GM21619 (cell line): ENCODE data around the gene CCDC12.

ENCODE experiments used
- ATAC-seq: cut with Tn5 transposase; IDR thresholded peaks from one replicate; pipeline ENCODE4 v1.9.1; 2021; ENCODE audit not compliant: unreplicated experiment

CCDC12 gene

DNA sequence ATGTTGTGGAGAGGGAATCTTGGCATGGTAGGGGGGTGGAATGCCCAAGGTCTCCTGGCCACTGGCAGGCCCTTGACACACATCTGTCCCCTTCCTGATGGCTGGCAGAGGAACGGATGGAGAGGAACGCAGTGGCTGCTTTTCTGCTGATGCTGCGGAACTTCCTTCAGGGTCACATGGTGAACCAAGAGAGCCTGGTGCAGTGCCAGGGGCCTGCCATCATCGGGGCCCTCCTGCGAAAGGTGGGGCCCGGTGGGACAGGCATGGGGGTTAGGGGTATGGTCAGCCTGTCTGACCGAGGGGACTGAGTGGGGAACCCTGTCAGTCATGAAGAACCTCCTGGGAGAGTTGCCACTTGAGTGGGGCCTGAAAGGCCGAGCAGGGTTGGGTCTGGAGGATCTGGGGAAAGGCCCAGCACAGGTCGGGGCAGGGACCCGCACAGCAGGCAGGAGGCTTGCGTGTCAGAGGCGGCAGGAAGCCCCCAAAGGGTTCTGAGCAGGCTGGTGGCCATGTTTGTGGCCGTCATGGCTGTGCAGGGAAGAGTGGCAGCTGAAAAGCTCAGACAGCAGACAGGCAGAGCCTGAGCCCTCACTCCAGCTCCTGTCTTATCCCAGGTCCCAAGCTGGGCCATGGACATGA lies 21.0 kb upstream of the CCDC12 start:
- ATAC-seq, result no peak

DNA sequence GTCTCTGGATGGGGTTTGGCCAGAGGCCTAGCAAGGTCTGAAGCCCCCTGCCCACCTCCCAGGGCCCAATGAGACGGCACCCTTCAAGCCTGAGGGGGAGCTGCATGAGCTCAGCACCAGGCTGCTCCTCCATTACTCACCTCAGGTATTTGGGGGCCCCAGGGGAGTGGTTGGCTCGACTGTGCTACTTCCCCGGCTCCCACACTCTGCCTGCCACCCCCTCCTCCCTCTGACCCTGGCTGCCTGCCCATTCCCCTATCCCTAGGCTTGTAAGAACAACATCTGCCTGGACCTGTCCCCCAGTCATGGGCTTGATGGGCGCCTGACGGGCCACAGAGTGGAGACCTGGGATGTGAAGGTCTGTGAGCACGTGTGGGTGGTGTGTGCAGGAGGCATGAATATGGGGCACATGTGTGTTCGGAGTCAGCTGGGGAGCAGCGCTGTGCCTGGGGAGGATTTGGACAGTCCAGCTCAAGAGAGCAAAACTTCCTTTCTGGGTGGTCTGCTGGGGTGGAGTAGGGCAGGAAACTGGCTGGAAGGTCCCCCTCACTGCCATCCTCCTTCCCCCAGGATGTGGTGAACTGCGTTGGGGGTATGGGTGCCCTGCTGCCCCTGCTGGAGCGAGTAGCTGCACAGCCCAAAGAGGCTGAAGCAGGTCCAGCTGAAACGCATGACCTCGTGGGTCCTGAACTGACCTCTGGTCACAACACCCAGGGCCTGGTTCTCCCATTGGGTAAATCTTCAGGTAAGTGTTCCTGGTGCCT lies 20.3 kb upstream of the CCDC12 start:
- no peak for ATAC-seq

DNA sequence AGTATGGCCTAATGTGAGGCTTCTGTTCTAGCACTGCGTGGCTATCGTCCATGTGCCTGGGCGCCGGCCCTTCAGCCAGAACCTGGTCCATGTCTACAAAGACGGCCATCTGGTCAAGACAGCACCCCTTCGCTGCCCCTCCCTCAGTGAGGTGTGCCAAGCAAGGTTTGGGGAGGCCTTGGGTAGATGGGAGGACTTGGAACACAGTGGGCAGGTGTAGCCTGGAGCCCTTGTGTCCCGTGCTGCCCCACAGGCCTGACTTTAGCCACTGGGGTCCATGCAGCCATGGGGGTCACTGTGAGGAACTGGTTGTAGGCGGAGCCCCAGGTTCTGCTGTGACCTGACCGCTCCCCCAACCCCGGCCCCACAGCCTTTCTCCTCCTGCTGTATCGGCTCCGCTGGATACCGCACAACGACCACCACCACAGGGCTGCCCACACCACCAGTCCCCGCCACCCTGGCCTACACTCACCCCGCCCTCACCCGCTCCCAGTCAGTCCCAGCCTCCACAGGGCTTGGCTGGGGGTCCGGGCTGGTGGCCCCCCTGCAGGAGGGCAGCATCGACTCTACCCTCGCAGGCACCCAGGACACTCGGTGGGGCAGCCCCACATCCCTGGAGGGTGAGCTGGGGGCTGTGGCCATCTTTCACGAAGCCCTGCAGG lies 19.5 kb upstream of the CCDC12 start:
- no peak for ATAC-seq

DNA sequence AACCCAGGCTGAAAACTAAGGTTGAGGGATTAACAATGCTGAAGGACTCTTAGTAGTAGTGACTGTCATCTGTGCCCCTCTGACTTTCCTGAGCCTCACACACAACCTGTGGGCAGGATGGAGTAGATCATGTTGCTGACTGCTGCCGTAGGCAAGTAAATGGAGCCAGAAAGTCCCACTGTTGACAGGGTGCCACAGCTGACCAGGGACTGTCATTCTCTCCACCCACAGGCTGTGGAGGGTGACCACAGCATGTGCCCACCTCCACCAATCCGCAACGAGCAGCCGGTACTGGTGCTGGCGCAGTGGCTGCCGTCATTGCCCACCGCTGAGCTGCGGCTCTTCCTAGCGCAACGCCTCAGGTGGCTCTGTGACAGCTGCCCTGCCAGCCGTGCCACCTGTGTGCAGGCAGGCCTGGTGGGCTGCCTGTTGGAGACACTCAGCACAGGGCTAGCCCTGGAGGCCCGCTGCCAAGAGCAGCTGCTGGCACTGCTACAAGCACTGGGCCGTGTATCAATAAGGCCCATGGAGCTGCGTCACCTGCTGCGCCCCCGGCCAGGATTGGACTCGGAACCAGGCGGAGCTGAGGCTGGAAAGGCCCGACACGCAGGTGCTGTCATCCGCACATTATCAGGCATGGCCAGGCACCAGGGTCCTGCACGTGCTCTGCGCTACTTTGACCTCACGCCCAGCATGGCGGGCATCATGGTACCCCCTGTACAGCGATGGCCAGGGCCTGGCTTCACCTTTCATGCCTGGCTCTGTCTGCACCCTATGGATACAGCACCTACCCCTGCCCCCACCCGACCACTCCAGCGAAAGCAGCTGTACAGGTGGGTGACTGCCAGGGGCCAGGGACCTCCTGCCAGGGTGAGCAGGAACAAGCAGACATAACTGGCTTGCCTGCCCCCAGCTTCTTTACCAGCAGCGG lies 18.5 kb upstream of the CCDC12 start:
- no peak for ATAC-seq

DNA sequence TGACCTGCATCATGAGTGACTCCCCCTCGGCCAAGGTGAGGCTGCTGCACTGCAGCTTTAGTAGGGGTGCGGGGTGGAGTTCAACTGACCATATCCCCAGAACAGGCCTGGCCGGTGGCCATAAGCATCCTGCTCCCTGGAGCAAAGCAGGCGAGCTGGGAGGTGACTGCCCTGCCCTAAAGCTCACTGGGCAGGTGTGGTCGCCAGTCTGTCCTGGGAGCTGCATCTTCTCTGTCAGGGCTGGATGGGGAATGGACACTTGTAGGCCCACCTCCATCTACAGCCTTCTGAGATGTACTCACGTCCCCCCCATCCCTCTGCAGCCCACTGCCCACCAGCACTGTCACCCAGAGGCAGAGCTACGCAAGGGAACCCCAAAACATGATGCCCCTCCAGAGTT lies 17.4 kb upstream of the CCDC12 start:
- ATAC-seq, result no peak

DNA sequence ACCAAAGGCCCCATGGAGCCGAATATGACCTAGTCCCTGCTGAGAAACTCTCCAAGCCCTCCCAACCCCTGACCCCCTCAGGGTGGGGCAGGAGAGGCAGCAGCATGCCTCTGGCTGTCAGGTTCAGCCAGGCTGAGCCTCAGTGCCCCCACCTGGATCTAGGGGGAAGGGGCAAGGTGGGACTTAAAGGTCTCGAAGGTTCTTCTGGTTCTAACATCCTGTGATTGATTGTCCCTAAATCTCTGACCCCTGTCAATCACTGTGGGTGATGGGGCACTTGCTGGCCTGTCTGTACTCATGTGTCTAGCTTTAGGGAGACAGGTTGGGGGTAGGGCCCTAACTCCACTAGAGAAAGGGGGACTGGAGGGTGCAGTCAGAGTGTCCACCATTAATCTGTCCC lies 16.7 kb upstream of the CCDC12 start:
- ATAC-seq, result no peak

DNA sequence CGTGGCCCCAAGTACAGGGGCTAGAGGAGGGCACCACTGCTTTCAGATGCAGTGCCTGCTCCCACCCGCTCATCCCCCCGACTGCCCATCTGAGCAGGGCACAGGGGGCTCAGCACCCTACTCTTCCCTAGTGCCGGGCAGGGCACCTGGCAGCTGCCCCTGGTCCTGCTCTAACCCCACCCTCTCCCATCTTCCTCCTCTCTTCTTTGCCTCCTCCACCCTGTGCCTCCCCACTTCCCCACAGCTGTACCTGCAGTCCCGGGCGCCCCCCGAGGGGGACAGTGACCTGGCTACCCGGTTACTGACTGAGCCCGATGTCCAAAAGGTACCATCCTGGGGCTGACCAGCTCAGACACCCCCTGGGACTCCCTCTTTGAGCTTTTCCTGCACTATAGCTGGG lies 15.7 kb upstream of the CCDC12 start:
- ATAC-seq, result no peak

DNA sequence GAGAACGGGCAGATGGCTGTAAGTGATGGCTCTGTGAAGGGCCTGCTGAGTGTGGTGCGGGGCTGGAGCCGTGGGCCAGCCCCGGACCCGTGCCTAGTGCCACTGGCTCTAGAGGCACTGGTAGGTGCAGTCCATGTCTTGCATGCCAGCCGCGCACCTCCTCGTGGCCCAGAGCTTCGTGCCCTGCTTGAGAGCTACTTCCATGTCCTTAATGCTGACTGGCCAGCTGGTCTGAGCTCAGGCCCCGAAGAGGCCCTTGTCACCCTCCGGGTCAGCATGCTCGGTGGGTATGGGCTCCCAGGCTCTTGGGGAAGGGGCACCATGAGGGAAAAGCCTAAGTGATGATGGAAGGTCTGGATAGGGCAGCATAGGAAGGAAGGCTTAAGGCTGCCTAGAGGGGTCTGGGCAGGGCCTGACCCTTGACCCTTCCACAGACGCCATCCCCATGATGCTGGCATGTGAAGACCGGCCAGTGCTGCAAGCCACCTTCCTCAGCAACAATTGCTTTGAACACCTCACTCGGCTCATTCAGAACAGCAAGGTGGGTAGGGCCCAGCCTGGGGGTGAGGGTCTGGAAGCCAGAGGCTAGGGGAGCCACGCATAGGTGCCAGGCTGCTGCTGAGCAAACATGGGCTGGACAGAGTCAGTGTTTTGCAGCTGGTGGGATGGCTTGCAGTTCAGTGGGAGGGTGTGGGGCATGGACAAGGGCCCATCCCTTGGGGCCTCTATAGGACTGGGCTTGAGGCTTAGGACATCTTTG lies 15.0 kb upstream of the CCDC12 start:
- no peak for ATAC-seq

DNA sequence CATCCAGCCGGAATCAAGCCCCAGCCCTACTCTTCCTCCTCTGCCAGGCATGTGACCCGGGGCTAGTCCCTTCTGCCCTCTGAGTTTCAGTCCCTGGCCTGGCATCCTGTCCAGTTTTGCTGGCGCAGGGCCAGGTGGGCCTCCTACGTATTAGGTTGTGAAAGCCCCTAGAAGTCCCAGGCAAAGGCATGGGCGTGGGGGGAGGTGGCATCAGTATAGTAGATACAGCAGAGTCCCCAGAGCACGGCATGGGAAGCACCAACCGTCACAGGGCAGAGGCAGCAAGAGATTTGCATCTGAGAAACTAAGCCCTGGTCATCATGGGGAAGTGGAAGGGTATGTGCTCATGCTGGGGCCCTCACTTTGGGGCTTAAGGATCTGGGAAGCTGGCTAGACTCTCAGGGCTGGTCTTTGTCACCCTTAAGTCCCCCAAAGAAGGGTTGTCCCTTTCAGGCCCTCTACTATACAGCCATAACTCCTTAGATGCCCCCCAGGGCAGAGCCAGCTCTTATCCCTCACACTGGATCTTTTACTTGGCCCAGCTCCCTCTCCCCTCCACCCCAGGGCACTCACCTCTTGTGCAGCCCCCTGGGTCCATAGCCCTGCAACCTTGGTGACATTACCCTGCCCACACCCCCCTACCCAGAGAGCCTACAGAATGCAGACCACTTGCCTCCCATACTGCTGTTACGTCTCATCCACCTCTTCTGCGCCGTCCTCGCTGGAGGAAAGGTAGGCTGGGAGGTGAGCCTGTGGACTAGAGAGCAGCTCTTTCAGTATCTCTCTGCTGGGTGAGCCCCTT lies 14.2 kb upstream of the CCDC12 start:
- ATAC-seq, result no peak

DNA sequence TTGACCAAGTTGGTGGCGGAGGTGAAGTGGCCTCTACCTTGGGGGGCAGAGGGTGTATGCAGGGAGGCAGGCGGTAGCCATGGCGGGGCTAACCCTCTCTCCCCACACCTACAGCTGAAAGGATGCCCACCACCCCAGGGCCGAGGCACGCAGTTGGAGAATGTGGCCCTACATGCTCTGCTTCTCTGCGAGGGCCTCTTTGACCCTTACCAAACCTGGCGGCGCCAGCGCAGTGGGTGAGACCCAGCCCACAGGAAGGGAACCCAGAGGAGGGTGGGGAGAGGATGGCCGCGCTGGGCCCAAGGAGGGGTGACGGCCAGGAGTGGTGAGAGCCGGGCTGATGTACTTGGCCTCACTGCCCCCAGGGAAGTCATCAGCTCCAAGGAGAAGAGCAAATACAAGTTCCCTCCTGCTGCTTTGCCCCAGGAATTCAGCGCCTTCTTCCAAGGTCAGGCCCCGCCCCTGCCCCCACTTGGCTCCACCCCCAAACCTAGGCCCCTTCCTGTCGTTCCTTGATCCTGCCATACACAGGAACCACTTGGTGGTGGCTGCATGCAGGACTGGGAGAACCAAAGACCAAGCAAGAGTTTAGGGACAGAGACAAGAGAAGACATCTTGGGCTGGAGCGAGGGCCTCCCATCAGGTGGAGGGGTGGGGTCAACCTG lies 12.7 kb upstream of the CCDC12 start:
- no peak for ATAC-seq

DNA sequence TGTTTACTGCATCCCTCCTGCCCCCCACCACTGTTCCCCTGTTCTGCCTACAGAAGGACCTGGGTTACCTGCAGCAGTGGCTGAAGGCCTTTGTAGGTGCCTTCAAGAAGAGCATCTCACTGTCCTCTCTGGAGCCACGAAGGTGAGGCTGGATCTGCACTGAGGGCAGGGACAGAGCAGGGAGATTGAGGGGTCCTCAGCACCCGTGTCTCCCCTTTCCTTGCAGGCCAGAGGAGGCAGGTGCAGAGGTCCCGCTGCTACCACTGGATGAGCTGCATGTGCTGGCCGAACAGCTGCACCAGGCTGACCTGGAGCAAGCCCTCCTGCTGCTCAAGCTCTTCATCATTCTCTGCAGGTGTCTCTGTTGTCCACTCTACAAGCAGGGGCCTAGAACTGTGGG lies 12.1 kb upstream of the CCDC12 start:
- ATAC-seq, result no peak

DNA sequence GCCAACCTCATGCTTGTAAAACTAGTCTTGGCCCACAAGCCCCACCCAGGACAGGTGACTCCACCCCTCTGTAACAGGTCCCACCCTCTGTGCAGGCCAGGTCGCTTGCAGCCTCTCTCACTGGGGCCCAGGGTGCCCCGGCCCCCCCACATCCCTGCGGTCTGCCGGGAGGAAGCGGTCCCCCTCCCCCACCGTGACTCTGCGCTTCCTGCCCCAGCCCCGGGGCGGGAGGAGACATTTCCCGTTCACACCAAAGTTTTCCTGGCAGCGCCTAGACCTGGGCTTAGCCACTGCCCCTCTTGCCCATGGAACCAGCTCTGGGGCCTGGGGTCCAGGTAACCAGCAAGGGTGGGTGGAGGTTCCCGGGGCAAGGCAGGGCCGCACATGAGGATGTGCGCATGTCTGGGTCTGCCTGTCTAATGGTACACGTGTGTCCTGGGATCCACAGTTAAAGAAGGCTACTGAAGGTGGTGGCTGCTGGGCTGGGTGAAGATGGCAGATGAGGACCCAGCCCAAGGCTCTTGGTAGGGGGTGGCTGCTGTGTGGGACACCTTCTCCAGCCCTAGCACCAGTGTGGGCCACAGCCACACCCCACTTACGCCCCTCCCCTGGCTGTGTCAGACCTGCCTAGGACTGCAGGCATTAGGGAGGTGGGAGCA lies 11.3 kb upstream of the CCDC12 start:
- peak; percentile 68 for ATAC-seq

DNA sequence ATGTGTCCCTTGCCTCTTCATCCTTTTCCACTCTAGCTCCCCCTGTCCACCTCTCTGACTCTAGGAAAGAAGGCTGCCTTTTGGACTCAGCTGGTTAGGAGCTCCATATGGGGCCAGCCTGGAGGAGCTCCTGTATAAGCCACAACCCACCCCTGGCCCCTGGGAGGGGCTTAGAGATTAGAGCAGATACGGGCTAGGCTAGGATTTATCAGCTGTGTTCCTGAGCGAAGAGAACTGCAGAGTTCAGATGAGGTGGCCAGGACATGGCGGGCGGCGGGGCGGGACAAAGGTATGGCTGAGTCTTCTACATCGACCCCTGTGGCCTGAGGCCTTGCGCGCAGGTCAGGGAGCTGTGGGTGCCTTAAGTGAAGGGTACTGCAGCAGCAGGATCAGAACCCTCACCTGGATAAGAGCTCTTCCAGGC lies 10.8 kb upstream of the CCDC12 start:
- ATAC-seq, result peak; percentile 3

DNA sequence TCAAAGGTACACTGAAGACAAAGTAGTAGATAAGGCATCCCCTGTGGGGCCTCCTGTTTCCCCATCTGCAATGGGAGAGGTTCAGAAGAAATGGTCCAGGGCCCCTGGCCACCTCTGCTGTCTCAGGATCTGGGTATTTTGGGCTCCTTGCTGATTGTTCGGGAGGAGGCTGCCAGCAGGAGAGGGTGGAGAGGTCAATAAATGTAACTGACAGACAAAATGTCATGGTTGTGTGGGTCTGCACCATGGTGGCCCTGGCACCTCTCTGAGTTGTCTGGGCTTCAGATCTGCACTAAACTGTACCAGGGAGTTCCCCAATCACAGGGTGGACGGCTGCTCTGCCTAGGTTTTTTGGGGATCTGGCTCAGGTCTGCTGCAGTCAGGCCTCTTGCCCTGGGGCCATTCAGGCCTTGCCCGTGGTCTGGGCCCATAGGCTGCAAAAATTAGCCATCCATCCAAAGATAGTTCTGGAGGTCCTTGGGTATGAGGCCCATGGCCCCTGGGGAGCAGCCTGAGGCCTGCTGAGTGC lies 10.3 kb upstream of the CCDC12 start:
- no peak for ATAC-seq

DNA sequence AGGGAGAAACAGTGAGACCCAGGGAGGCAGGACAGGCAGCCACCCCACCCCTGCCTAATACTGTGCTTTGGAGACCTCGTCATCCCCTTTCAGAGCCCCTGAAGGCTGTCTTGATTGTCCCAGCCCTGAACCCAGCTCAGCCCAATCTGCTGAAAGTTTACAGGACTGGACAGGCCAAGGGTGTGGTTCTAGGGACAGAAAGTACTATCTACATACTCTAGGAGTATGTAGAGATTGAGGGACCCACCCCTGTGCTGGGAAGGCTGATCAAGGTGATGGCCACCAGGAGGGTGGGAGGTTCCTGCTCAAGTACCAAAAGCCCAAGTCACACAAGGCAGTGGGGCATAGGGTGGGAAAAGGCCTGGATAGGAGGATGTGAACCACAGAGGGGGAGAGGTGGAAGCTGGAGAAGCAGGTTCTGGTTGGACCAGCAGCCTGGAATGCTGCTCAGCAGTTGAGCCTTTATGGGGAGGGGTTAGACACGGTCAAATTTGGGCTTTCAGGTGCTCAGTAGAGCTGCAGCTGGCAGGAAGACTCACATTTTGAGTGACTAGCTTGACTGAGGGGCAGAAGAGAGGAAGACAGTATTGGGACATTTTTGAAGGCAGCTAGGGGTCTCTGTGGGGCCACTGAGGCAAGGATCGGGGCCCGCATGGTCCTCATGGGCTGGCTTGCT lies 9.6 kb upstream of the CCDC12 start:
- no peak for ATAC-seq

DNA sequence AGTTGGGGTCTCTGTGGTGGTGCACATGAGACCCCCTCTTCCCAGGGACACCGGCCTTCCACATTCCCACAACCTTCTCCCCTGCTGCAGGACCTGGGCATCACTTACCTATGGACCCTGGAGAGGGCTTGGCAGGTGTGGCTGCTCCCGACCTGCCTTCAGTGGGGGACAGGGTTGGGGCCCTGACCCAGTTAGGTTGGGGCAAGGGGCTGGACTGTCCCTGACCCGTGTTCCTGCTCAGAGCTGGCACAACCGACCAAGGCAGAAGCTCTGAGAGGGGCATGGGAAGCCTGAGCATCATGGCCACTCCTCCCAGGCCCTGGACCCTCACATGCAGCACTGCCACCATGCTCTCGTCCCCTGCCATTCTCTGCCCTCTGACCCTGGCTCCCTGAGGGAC lies 9.0 kb upstream of the CCDC12 start:
- ATAC-seq, result no peak

DNA sequence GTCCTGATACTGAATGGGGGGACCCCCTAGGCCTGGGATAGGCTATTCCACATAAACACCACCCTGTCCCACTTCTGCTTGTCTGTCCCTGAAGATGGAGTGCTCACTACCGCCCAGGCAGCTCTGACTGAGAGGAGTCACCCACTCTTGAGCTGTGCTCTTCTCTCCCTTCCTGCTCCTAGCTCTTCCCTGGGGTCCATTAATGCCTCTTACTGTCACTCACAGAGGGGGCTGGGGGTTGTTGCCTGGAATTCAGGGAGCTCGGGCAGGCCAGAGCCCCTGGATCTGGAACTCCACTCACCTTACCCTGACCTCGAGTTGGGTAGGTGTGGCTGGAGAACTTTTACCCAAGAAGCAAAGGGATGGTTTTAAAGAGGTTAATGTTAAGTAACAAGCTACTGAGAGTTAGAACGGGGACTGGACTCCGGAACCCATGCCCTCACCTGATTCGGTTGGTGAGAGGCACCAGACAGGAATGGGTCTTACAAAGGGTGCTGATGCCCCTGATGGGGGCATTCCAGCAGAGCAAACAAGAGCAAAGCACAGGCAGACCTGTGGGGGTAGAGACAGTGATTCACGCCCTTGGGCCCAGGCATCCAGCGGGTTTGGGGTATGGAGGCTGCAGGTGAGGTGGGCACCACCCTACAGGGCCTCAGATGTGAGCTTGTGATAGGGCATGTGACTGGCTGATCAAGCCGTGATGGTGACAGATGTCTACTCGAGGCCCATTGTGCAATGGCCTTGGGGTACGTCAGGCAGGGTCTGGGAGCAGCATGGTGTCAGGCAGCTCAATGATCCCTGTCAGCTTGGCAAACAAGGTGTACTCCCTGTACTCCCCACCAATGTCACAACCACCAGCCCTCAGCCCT lies 8.3 kb upstream of the CCDC12 start:
- ATAC-seq, result no peak
